ENCODE data around the gene THOC6.

The THOC6 gene

DNA sequence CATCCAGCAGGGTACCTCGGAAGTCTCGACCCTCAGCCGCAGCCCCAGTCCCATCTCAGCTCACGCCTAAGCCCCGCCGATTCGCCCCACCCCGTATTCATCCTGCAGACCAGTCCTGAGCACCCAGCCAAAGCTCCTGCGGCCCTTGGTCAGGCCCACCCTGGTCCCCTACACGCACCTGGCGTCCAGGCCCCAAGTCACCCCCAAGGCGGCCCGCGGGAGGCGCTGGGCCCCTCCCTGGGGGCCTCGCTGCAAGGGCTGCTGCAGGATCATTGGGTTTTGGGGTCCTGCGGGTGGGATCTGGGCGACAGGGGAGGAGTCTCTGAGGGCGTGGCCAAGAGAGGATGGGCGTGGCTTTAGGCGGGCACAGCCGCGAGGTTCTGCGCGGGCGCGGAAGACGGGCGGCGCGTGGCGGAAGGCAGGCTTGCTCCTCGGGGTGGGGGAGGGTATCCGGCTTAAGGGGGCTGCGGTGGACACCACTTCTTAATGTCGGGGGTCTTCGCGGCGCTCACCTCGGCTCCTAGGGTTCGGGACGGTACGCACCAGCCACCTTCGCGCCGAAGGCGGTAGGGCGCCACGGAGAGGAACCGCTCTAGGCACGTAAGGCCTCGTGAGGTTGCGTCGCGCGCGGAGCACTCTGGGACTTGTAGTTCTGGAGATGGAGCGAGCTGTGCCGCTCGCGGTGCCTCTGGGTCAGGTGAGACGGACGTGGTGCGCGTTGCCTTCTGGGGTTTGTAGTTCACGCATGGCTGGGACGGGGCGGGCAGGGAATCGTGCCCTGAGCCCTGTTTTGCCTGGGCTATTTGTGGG lies at the start of gene THOC6, which contains the start of gene HCFC1R1:
TSS of gene THOC6 (plus strand) at position 367 of the 810 bp plus-strand sequence. CDS start at position 659, 292 bp downstream.
TSS of gene HCFC1R1 (minus strand) at position 274 of the 810 bp plus-strand sequence. CDS start at position 273, 1 bp downstream.
- peak; percentile 89 for DNase-seq

DNA sequence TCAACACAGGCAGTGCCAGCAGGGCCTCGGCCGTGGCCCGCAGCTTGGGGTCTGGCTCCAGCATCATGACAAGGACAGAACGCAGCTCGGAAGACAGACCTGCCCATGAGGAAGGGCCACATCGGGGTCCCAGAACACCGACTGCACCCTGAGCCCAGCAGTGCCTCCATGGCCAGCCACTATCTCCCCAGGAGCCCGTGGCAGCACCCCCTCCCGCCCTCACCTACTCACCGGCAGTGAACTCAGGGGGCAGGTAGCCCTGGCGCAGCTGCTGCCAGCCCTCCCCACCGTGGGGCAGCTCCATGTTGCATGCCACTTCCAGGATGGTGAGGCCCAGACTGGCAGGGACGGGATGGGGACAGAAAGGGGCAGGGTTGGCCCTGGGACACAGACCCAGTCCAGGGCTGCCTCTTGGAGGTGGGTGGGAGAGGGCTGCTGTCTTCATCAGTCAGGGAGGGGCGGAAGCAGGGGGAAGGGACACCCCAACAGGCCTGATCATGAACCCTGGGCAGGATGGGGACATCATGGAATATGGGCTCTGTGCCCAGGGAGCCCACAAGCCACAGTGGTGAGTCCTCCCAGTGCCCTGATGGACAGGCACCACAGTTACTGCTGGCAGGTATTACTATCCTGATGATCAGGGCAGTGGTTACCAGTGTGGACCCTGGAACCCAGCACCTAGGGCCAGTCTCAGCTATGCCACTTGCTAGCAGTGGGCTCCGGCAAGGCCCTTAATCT lies 49.3 kb upstream of the THOC6 start:
- DNase-seq: no peak

DNA sequence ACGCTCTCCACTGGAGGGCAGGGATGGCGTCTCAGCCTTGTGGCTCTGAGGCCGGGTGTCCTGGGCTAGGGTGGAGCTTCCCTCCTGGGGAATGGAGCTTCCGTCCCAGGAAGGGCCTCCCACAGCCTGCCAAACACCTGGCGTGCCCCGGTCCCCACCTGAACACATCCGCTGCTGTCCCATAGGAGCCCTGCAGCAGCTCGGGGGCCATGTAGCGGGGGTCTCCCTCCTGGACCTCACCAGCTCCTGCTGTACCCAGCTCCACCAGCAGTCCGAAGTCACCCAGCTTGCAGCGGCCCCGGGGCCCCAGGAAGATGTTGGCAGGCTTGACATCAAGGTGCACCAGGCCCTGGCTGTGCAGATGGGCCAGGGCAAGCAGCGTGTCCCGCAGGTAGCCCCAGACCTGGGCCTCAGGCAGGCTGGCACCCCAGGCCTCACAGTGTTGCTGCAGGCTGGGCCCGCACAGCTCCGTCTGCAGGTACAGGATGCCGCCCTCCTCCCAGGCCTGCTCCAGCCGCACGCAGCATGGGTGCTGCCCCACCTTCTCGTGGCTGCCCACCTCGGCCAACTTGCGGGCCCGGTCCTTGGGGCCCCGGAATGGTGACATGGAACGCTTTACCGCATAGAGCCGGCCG lies 48.6 kb upstream of the THOC6 start:
- DNase-seq: no peak

DNA sequence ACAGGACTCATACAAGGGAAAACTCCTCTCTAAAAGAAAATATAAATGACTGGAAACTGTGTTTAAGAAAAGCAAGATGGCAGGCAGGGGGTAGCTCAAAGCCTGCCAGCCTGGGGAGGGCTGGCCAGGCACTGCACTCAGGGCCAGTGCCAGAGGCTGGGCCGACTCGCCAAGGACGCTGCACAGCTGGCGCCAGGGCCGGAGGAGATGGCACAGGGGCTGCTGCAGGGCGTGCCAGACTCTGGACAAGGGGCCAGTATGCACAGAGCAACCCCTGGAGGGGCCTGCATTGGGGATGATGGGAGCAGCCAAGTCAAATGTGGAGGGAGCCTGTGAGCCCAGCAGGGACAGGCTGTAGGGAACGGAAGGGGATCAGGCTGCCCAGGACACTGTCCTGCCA lies 47.6 kb upstream of the THOC6 start:
- no peak for DNase-seq

DNA sequence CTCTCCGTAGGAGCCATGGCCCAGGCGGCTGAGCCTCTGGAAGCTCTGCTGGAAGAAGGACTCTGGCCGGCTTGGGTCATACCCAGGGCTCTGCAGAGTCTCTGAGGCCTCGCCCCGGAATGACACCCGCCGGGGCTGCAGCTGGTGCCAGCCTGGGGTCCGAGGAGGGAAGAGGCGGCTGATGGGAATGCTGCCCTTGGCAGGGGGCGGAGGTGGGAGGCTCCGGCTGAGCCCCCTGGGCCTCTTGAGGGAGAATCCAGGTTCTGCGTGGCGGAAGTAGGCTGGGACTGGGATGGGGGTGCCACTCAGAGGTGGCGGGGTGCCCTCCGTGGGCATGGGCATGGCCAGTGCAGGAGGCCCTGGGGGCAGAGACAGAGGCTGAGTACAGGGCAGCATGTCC lies 47.2 kb upstream of the THOC6 start:
- no peak for DNase-seq

DNA sequence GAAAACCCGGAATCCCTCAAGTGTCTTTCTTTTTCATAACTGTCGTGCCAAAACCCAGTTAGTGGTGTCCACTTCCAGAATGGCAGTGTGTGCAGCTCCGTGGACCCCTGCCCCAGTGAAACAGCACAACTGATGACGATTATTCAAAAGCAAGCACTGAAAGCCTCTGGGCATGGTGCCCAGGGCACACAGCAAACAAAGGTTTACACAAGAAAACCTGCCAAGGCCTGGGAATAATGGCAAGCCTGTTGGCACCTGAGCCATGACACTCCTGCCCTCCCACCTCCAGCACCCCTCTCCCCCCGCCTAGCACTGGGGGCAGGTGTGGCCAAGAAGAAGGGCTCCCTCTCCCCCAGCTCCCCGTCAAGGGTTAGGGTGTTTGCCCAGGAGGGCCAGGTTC lies 46.4 kb upstream of the THOC6 start:
- no peak for DNase-seq

DNA sequence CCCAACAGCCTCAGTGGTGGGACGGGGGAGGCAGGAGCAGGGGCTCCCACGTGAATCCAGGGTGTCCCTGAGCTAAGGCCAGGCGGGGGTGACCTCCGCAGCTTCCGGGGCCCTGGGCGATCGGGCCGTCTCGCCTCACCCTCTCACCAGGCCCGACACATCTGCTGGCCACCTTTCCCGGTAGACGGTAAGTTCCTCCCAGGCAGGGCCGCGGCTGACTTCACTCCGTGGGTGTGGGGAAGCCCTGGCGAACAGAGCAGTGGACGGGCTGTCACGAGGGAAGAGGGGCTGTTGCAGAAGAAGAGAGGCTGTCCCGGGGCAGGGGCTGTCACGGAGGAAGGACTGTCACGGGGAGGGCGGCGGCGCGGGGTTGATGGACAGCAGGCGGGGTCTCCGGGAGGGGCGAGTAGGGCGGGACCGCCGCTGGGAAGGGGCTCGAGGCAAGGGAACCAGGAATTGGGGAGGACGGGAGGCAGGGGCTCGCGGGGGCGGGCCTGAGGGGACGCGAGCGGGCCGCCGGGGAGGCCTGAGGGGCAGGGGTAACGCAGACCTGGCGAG lies 44.1 kb upstream of the THOC6 start:
- no peak for DNase-seq

DNA sequence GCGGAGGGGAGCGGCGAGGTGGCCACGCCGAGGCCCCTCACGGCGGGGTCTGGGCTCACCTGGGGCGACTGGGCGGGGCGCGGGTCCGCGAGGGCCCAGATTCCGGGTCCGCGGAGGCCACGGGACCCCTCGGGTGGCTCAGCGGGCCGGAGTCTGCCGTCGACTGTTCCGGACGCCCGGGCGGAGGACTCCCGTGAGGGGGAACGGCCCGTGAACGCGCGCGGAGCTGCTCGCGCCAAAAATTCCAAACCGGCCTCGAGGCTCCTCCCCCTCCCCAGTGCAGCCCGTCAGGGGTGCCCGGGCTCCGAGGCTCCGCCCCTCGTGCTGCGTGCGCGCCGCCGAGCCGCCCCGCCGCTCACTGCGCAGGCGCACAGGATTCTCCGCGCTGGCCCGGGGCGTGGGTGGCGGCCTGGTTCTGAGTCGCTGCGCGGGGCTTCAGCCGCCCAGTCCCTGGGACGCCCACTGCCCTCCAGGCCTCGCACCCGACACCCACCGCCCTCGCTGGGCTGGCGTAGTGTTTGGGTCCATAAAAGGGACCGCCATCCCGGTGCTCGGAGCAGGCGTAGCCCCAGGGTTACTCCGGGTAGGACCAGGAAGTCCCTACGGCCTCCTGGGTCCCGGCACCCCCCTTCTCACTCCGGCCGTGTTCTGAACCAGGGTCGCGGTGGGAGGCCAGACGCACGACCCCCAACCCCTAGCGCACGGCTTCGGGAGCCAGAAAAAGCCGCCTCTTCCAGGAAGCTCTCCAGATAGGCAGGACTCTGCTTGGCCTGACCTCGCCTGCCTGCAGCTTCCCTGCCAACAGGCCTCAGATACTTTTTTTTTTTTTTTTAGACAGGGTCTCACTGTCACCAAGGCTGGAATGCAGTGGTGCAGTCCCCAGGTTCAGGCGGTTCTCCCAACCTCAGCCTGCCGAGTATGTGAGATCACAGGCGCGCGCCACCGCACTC lies 43.3 kb upstream of the THOC6 start, which contains the start of gene PKMYT1:
TSS of gene PKMYT1 (minus strand) at position 220 of the 950 bp plus-strand sequence. CDS start 789 bp downstream, outside the sequence.
- peak; percentile 42 for DNase-seq

DNA sequence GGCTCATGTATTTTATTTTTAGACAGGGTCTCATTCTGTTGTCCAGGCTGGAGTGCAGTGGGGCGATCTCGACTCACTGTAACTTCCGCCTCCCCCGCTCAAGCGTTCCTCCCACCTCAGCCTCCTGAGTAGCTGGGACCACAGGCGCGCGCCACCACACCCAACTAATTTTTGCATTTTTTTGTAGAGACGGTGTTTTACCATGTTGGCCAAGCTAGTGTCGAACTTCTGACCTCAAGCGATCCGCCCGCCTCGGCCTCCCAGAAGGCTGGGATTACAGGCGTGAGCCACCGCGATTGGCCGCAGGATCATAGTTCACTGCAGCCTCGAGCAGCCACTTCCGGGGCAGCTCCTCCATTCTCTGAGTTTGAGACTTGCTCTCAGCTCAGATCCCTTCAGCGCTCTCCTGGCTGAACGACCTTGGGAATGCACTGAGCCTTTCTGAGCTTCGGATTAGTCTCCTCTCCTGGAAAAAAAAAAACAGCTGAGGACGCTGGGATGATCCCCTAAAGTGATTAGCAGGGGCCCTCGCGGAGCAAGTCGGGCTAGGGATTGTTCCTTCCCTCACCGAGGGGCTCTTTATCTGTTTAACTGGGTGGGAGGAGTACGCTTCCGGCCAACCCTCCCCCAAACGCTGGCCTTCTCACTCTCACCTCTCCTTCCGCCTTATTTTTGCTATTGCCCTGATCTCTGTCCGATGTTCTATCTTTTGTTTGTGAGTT lies 42.5 kb upstream of the THOC6 start:
- no peak for DNase-seq

DNA sequence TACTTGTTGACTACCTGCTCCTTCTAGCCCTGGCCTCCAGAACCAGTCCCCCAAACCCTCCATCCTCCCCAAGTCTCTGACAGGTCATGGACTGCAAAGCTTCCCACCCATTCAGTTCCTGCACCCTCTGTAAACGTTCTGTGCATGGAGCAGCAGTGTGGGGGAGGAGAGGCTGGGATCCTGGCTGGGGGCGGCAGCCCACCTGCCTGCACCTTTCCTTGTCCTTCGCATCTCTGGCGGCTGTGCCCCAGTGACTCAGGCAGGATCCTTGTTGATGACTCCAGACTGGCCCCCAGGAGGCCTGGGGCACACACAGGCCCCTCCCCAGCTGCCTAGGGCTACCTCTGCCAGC lies 42.0 kb upstream of the THOC6 start:
- DNase-seq: no peak

DNA sequence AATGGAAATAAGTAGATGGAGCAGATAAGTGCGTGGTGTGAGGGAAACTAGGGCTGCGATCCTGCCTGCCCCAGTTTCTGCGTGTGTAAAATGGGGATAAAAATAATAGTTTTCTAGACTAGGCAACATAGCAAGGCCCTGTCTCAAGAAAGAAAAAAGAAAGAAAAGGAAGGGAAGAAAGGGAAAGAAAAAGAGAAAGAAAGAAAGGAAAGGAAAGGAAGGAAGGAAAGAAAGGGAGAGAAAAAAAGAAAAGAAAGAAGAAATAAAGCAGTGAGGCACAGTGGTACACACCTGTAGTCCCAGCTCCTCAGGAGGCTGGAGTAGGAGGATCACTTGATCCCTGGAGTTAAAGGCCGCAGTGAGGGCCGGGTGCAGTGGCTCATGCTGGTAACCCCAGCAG lies 41.4 kb upstream of the THOC6 start:
- DNase-seq: no peak

DNA sequence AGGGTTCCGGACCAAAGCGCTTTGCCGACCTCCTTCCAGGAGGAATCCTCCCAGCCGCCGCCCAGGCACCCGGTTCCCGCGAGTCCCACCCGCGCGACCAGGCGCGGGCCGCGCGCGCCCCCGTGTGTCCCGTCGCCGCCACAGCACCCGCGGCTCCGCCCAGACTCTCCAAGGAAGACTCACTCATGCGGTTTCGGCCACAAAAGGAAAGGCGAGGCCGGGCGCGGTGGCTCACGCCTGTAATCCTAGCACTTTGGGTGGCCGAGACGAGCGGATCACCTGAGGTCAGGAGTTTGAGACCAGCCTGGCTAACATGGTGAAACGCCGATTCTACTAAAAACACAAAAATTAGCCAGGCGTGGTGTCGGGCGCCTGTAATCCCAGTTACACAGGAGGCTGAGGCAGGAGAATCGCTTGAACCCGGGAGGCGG lies 40.1 kb upstream of the THOC6 start:
- peak; percentile 32 for DNase-seq

DNA sequence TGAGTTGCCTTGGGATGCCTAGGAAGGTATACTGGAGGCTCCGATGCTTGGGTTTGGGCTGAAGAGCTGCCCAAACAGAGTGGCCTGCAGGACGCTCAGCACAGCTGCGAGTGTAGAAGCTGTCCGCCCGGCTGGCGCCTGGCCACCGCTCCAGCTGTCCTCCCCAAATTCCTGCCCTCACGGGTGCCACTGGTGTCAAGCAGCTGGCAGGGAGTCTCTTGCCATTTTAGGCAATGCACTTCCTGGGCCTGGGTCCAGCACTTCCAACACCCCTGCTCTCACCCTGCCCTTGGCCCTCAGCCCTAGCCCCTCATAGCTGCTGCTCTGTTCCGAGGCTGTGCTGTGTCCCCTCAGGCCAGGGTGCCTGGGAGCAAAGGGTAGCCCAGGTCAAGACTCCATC lies 38.4 kb upstream of the THOC6 start:
- no peak for DNase-seq

DNA sequence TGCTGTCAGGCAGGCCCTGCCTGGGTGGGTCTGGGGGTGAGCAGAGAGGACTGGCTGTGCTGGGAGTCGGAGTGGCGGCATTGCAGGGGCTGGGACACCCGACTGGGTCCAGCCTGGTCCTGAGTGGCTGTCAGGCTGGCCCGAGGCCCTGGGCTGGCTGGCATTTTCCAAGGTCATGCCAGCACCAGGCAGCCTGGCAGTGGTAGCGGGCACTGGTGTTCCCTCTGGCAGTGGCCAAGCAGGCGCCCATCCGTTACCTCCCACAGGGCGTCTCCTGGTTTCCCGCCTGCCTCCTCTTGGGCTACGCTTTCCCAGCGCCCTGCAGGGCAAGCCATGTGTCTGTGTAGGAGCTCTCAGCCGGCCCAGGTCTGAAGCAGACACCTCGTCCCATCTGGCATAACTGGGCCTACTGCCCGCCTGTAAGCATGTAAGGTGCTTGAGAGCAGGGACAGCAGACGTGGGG lies 37.9 kb upstream of the THOC6 start:
- peak; percentile 52 for DNase-seq

DNA sequence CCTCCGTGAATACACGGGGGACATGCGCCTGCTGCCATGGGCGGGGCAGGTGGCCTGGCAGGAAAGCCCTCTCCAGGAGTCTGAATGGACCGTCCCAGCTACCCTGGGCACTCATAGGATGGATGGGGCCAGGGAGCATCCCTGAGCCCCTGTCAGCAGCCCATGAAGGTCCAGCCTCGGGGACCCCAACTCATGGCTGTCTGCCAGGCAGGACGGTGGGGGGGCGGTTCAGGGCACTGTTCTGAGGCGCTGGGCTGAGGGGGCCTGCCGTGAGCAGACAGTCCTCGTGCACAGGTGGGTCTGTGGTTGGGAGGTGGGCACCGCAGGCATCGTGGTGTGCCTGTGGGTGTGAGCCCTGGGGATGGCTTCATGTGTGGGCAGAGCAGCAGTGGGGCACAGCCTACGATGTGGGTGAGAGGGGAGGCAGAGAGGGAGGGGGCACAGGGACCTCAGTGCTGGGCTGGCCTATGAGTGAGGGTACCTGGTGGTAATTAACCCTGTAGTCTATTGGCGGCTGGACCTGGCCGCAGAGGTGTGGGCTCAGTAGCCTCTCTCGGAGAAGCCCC lies 37.1 kb upstream of the THOC6 start:
- no peak for DNase-seq

DNA sequence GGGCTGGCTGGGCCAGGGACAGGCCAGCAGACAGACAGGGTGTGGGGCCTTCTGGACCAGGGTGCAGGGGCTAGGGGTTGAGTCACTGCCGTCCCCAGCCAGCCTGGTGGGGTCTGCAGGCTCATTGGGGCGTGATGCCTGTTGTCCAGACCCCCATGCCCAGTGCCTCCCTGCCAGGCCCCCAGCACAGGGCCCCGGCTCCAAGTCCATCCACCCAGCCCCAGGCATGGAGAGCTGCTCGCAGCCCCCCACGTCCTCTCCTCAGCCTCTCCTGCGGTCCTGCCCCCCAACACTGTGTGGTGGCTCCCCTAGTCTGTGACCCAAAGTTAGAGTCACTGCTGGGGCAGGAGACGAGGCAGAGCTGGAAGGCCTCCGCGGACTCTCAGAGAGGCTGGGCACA lies 36.5 kb upstream of the THOC6 start:
- no peak for DNase-seq

DNA sequence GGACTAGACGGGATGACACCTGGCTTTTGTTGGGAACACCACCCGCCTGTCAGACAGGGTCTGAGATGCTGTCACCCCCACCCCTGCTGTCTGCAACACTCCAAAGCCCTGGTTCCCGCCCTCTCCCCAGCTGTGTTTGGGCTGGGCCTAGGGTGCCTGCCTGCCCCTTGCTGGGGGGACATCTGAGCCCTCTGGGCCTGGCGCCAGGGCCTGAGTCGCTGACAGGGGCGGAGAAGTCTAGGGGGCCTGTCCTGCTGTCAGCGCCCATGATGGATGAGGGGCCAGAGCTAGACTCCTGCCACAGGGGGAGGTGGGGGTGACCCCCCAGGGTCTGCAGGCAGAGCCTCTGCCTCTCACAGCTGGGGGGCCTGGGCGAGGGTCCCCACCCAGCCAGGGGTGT lies 36.0 kb upstream of the THOC6 start:
- peak; percentile 76 for DNase-seq

DNA sequence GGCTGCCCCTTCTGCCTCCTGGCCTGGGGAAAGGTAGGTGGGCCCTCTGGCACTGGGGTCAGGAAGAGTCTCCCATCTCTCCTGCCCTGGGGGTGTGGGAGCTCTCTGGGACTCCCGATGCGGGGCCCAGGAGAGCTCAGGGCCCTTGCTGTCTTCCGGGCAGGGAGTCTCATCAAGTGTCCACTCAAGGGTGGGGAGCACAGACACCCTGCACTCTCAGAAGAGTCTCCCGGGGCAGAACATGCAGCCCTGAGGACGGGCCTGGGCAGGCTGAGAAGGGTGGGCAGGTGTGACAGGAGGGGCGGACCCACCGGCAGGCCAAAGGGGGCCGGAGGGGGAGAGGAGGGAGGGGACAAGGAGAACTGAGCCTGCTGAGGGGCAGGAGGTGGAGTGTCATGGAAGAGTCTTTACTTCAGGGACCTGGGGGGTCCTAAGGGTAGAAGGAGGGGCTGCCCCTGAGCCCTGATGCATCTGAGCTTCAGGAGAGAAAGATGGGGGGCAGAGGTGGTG lies 35.2 kb upstream of the THOC6 start:
- DNase-seq: no peak

DNA sequence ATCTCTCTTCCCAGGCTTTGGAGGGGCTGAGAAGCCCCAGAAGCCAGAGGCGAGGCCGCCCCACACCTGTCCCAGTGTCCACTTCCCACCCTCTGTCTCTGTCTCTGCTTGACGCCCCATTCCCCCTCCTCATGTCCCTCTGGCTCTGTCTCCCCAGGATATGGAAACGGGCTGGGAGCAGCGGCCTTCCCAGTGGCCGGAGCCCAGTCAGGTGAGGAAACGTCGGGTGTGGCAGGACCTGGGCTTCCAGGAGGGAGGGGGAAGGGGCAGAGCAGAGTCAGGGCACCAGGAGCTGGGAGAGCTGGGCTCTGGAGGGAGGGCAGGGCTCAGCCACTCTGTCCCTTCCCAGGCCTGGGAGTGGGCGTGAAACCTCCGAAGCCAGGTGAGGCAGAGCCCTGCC lies 32.9 kb upstream of the THOC6 start:
- DNase-seq: no peak

DNA sequence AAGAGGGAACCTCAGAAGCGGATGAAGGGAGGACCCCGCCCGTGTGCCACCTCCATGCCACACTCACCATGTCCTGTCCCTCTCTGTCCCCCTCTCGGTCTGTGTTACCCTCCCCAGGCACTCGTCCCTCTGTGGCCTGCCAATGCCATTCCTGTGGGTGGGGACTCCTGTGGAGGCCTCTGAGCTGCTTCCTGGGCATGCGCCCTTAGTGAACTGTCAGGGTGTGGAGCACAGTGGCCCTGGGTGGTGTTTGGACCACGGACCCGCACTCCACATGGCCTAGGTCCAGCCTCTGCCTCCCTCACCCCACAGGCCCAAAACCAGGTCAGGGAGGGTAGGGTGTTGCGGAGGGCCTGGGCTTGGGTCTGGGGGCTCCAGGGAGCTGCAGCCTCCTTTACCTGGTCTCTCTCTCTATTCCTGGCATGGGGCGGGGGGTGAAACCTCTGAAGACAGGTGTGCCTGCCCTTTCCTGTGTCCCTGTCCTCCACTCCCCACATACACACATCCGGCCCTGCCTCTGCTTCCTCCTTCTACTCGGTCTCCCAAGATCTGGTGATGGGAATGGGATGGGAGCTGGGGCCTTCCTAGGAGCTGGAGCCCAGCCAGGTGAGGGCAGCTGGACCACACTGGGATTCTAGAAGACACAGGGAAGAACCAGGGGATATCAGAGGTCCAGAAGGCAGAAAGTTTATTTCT lies 32.1 kb upstream of the THOC6 start:
- DNase-seq: no peak

Measured in NCI-H1694 (cell line).